ENCODE results near the gene CHCHD2.

GRCh38 chr7:56053379-56053778 is 52.9 kb downstream of the CHCHD2 start:
- TF ChIP-seq EZH2phosphoT487 (IDR thresholded peaks at IDR 0.05; ENCODE audit: low read depth, severe bottlenecking, unreplicated experiment) (no peak), CTCF (IDR thresholded peaks at IDR 0.05; ENCODE audit: poor library complexity) (no peak)

All from hepatocyte (in vitro differentiated cells).